Stomach (tissue), 9 donors: Measurements from ENCODE around the gene CPAMD8. TPM values are rescaled to one million over a fixed set of nuclear protein-coding genes. Genes with fewer than 3 reads are reported as not detected.

Experiments
- DNase-seq, 2 donors: peaks; one replicate each; pipeline versions ENCODE4 v3.0.0 to v3.0.0-alpha.2; 2013 to 2019
- H3K27ac ChIP-seq, 5 donors: fragments of 200-600 bp in 4 of 5; sonication (generic) in 4 of 5; one replicate each; pipeline ENCODE4 v1.5.1; 2013 to 2019; ENCODE audit warnings: mild to moderate bottlenecking in 1 of 5, moderate library complexity in 1 of 5
- H3K27me3 ChIP-seq, 3 donors: fragments of 200-600 bp; sonication (generic); one replicate each; pipeline ENCODE4 v1.5.1; 2017 to 2019; ENCODE audit warnings: mixed run types in 1 of 3
- H3K36me3 ChIP-seq, 4 donors: fragments of 200-600 bp; sonication (generic); 1 replicate in 3 of 4; 2 replicates in 1 of 4; pipeline ENCODE4 v1.5.1; 2016 to 2019
- H3K4me1 ChIP-seq, 4 donors: fragments of 200-600 bp; sonication (generic); one replicate each; pipeline ENCODE4 v1.5.1; 2016 to 2019
- H3K4me3 ChIP-seq, 4 donors: fragments of 200-600 bp; sonication (generic) in 3 of 4; one replicate each; pipeline ENCODE4 v1.5.1; 2016 to 2019; ENCODE audit warnings: mild to moderate bottlenecking in 1 of 4
- H3K9me3 ChIP-seq, 4 donors: fragments of 200-600 bp; sonication (generic); one replicate each; pipeline ENCODE4 v1.5.1; 2016 to 2019
- EP300 ChIP-seq: sonication (generic); formaldehyde crosslinking; IDR thresholded peaks from one replicate; pipeline ENCODE4 v1.6.1; 2017; ENCODE audit warnings: antibody characterized with exemption
- POLR2A ChIP-seq, 4 donors: fragments of 450-650 bp; IDR thresholded peaks; one replicate each; pipeline ENCODE4 v1.6.1; 2016; ENCODE audit warnings: antibody characterized with exemption in 4 of 4, control low read depth in 2 of 4, mild to moderate bottlenecking in 1 of 4, moderate library complexity in 1 of 4
- POLR2AphosphoS5 ChIP-seq, 3 donors: sonication (generic); formaldehyde crosslinking; IDR thresholded peaks; one replicate each; pipeline ENCODE4 v1.6.1; 2016; ENCODE audit warnings: antibody characterized with exemption in 3 of 3
- WGBS, 5 donors: extraction: QIAGEN DNeasy Blood & Tissue Kit in 3 of 5; methylation state at CpG; one replicate each; pipeline versions ENCODE4 v1.1.5 to v1.1.7; 2013 to 2018; 5-methylcytosine and 5-hydroxymethylcytosine counted together
- intact Hi-C: fragments of 100-400 bp; cut with DNase I; formaldehyde crosslinking; loops from one replicate; pipeline ENCODE4 v1.15.1; 2023; ENCODE audit warnings: low total_unique reads
- polyA plus RNA-seq, 3 donors: library from polyadenylated mRNA; stranded (reverse); fragments of 200-250 nt; gene quantifications; one replicate each; pipeline ENCODE4 v1.2.3, GENCODE V29; 2013
- total RNA-seq, 5 donors: library from RNA; depleted of rRNA; stranded (reverse); fragments of >200 nt; gene quantifications; one replicate each; pipeline versions ENCODE4 v1.1.0 to v1.2.3, GENCODE V29; 2014 to 2016
- TF ChIP-seq, protein P1 (sequence below), 7 experiments: fragments of 450-650 bp in 4 of 7; fragments of 200-600 bp in 3 of 7; sonication (generic) in 3 of 7; IDR thresholded peaks; one replicate each; pipeline ENCODE4 v1.5.1; 2016 to 2019; ENCODE audit warnings: antibody characterized with exemption in 7 of 7, control low read depth in 2 of 7, mild to moderate bottlenecking in 1 of 7
- donor health status: healthy with polysubstance abuse.
- donor health status: Bipolar disorder and iron deficiency.
- donor health status: healthy.

Gene CPAMD8
- total and polyA plus RNA-seq, 8 donors = 0.43 to 221 (median 8.6) TPM

- WGBS, 5 donors = 82 to 91% (median 89%) methylated on average over 11 to 48 of the region's 48 CpGs
- TF ChIP-seq EP300 (no peak), POLR2AphosphoS5 (IDR thresholded peaks at IDR 0.05) (no peak), POLR2A (IDR thresholded peaks at IDR 0.05) (no peak)
- TF ChIP-seq, protein P1, sequence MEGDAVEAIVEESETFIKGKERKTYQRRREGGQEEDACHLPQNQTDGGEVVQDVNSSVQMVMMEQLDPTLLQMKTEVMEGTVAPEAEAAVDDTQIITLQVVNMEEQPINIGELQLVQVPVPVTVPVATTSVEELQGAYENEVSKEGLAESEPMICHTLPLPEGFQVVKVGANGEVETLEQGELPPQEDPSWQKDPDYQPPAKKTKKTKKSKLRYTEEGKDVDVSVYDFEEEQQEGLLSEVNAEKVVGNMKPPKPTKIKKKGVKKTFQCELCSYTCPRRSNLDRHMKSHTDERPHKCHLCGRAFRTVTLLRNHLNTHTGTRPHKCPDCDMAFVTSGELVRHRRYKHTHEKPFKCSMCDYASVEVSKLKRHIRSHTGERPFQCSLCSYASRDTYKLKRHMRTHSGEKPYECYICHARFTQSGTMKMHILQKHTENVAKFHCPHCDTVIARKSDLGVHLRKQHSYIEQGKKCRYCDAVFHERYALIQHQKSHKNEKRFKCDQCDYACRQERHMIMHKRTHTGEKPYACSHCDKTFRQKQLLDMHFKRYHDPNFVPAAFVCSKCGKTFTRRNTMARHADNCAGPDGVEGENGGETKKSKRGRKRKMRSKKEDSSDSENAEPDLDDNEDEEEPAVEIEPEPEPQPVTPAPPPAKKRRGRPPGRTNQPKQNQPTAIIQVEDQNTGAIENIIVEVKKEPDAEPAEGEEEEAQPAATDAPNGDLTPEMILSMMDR (IDR thresholded peaks at IDR 0.05) = no peak
- peak overlapping the region; percentile 50 to 79 (median 58) for H3K27ac ChIP-seq
- peaks cover 0 to 43% (median 5%) of the 10 kb centered on the region in 3 donors for H3K27me3 ChIP-seq
- no peaks in the 10 kb centered on the region for H3K9me3 ChIP-seq
- no peaks in the 10 kb centered on the region for H3K36me3 ChIP-seq
- H3K4me1 ChIP-seq = peaks cover 0 to 19% (median 10%) of the 10 kb centered on the region in 4 donors
- intact Hi-C loops = no loop called here
- H3K4me3 ChIP-seq = peak overlapping the region in 3 of 4 donors; percentile 18 to 29 (median 22)
- DNase-seq = no peak
These were observed 136.6 kb downstream of the CPAMD8 start for GRCh38 chr19:16889883-16890460.

- no peaks in the 10 kb centered on the region for H3K36me3 ChIP-seq
- TF ChIP-seq POLR2AphosphoS5 (IDR thresholded peaks at IDR 0.05) = no peak
- no peak for TF ChIP-seq EP300
- TF ChIP-seq POLR2A (IDR thresholded peaks at IDR 0.05) = no peak
- TF ChIP-seq, protein P1 (IDR thresholded peaks at IDR 0.05) = no peak
- DNase-seq = peak in 1 of 2 donors; percentile 50
- H3K9me3 ChIP-seq = no peaks in the 10 kb centered on the region
- peak overlapping the region; percentile 17 to 29 (median 20) for H3K4me3 ChIP-seq
- H3K4me1 ChIP-seq = peaks cover 0 to 19% (median 10%) of the 10 kb centered on the region in 4 donors
- intact Hi-C loops = no loop called here
- 31 to 64% (median 60%) methylated on average over 9 to 22 of the region's 22 CpGs for WGBS, 5 donors
- H3K27me3 ChIP-seq = peaks cover 0 to 43% (median 5%) of the 10 kb centered on the region in 3 donors
- H3K27ac ChIP-seq = peak overlapping the region; percentile 50 to 79 (median 58)
These were observed 137.2 kb downstream of the CPAMD8 start for GRCh38 chr19:16889366-16889882.

- Histone ChIP-seq H3K27ac (peak within 1 kb of the TSS; percentile 54 to 79 (median 65)), H3K36me3 (no peaks in the 10 kb centered on the region), H3K9me3 (no peaks in the 10 kb centered on the region), H3K27me3 (peaks cover 0 to 44% (median 5%) of the 10 kb centered on the region in 3 donors), H3K4me3 (peak within 1 kb of the TSS; percentile 17 to 29 (median 20)), H3K4me1 (peaks cover 0 to 19% (median 9%) of the 10 kb centered on the region in 4 donors)
- TF ChIP-seq POLR2AphosphoS5 (IDR thresholded peaks at IDR 0.05) (peak; percentile 30 to 64 (median 37)), POLR2A (IDR thresholded peaks at IDR 0.05) (no peak)
- peak; percentile 38 to 81 for DNase-seq
- 25 to 55% (median 31%) methylated on average over 13 to 31 of the region's 31 CpGs for WGBS, 5 donors
- intact Hi-C loops = no loop called here
These were observed 137.8 kb downstream of the CPAMD8 start, which contains the start of gene F2RL3 for GRCh38 chr19:16888629-16889365. F2RL3 (plus strand) TSS chr19:16888999; CDS start chr19:16889190, 191 bp downstream.

- TF ChIP-seq POLR2AphosphoS5 (IDR thresholded peaks at IDR 0.05) (no peak), POLR2A (IDR thresholded peaks at IDR 0.05) (no peak), EP300 (no peak)
- TF ChIP-seq, protein P1 (IDR thresholded peaks at IDR 0.05) = no peak
- Histone ChIP-seq H3K27me3 (peaks cover 0 to 49% (median 5%) of the 10 kb centered on the region in 3 donors), H3K36me3 (no peaks in the 10 kb centered on the region), H3K4me1 (peaks cover 0 to 19% (median 8%) of the 10 kb centered on the region in 4 donors), H3K9me3 (peaks cover 0 to 12% (median 9%) of the 10 kb centered on the region in 4 donors), H3K4me3 (no peak overlapping the region), H3K27ac (peak overlapping the region; percentile 54 to 66 (median 62))
- DNase-seq = no peak
- 53 to 66% (median 59%) methylated on average over 11 to 17 of the region's 17 CpGs for WGBS, 5 donors
- intact Hi-C loops = no loop called here
These were observed 139.0 kb downstream of the CPAMD8 start for GRCh38 chr19:16887353-16888265.
